GM10847 (cell line): ENCODE data around the gene PRKCH.

Experiments
- POLR2A ChIP-seq: IDR thresholded peaks from 2 replicates; pipeline ENCODE4 v1.6.1; 2011; ENCODE audit not compliant: insufficient read length; ENCODE audit errors: extremely low read depth

Gene PRKCH

GRCh38 chr14:61434311-61434710 lies 112.9 kb downstream of the PRKCH start:
- TF ChIP-seq POLR2A: no peak

GRCh38 chr14:61435563-61436337 lies 114.4 kb downstream of the PRKCH start:
- TF ChIP-seq POLR2A: no peak

- no peak for TF ChIP-seq POLR2A
Measured at GRCh38 chr14:61437381-61437780, 116.0 kb downstream of the PRKCH start.

- TF ChIP-seq POLR2A: no peak
Measured at GRCh38 chr14:61438036-61438435, 116.7 kb downstream of the PRKCH start.

- no peak for TF ChIP-seq POLR2A
Measured at GRCh38 chr14:61438497-61438859, 117.1 kb downstream of the PRKCH start.

GRCh38 chr14:61438860-61439765 lies 117.7 kb downstream of the PRKCH start:
- no peak for TF ChIP-seq POLR2A

GRCh38 chr14:61439779-61440418 lies 118.5 kb downstream of the PRKCH start:
- no peak for TF ChIP-seq POLR2A

- no peak for TF ChIP-seq POLR2A
Measured at GRCh38 chr14:61443481-61443880, 122.1 kb downstream of the PRKCH start.

GRCh38 chr14:61444215-61444768 lies 122.9 kb downstream of the PRKCH start:
- TF ChIP-seq POLR2A: no peak

GRCh38 chr14:61451491-61451890 lies 130.1 kb downstream of the PRKCH start:
- no peak for TF ChIP-seq POLR2A

GRCh38 chr14:61451891-61452400 lies 130.6 kb downstream of the PRKCH start:
- TF ChIP-seq POLR2A: no peak

- TF ChIP-seq POLR2A: no peak
Measured at GRCh38 chr14:61452452-61452851, 131.1 kb downstream of the PRKCH start.

- TF ChIP-seq POLR2A: no peak
Measured at GRCh38 chr14:61453103-61453767, 131.9 kb downstream of the PRKCH start.

- no peak for TF ChIP-seq POLR2A
Measured at GRCh38 chr14:61454545-61454944, 133.2 kb downstream of the PRKCH start.

GRCh38 chr14:61455351-61455750 lies 134.0 kb downstream of the PRKCH start:
- no peak for TF ChIP-seq POLR2A

GRCh38 chr14:61456720-61457119 lies 135.3 kb downstream of the PRKCH start:
- TF ChIP-seq POLR2A: no peak
